HFFc6 (cell line): ENCODE data around the gene WDR93. TPM values are rescaled to one million over a fixed set of nuclear protein-coding genes. Genes with fewer than 3 reads are reported as not detected.

Experiments used
- DNase-seq: peaks from one replicate; pipeline ENCODE4 v3.0.0-alpha.2; 2018
- H3K27ac Mint-ChIP-seq: 2 replicates; pipeline ENCODE4 v1.8.0; 2020; ENCODE audit warnings: mild to moderate bottlenecking, mixed read lengths
- H3K27me3 Mint-ChIP-seq: 2 replicates; pipeline ENCODE4 v1.8.0; 2021; ENCODE audit warnings: mild to moderate bottlenecking, moderate library complexity, mixed read lengths; ENCODE audit not compliant: insufficient read depth
- H3K36me3 Mint-ChIP-seq: 2 replicates; pipeline ENCODE4 v1.8.0; 2021; ENCODE audit warnings: low read depth, mixed read lengths
- H3K4me1 Mint-ChIP-seq: 2 replicates; pipeline ENCODE4 v1.8.0; 2020; ENCODE audit warnings: low read depth, mixed read lengths
- H3K4me3 Mint-ChIP-seq: 2 replicates; pipeline ENCODE4 v1.8.0; 2020; ENCODE audit warnings: mild to moderate bottlenecking, moderate library complexity, mixed read lengths
- H3K9me3 Mint-ChIP-seq: 2 replicates; pipeline ENCODE4 v1.8.0; 2020; ENCODE audit warnings: mild to moderate bottlenecking, mixed read lengths
- total RNA-seq, 6 experiments: library from RNA; stranded (reverse); fragmentation: NEBNext Ultra II Directional; extraction: Animal tissue kit (Norgen Biotek cat#: 25700); gene quantifications; 2 replicates in 1 of 6; 3 replicates in 5 of 6; pipeline ENCODE4 v1.2.3, GENCODE V29; 2021
- TF ChIP-seq, protein P1 (sequence below): fragments of 200-600 bp; sonication (generic); IDR thresholded peaks from 2 replicates; pipeline ENCODE4 v1.5.0; 2021; ENCODE audit warnings: antibody characterized with exemption, mild to moderate bottlenecking

Gene WDR93
- total RNA-seq, 6 experiments from 2014 or later, result 0.21 TPM; not detected in 5

- peaks cover 3% of the 10 kb centered on the region for H3K27me3 Mint-ChIP-seq
- no peaks in the 10 kb centered on the region for H3K36me3 Mint-ChIP-seq
- H3K27ac Mint-ChIP-seq, result no peak overlapping the region
- H3K4me1 Mint-ChIP-seq, result no peaks in the 10 kb centered on the region
- no peak for DNase-seq
- TF ChIP-seq, protein P1, sequence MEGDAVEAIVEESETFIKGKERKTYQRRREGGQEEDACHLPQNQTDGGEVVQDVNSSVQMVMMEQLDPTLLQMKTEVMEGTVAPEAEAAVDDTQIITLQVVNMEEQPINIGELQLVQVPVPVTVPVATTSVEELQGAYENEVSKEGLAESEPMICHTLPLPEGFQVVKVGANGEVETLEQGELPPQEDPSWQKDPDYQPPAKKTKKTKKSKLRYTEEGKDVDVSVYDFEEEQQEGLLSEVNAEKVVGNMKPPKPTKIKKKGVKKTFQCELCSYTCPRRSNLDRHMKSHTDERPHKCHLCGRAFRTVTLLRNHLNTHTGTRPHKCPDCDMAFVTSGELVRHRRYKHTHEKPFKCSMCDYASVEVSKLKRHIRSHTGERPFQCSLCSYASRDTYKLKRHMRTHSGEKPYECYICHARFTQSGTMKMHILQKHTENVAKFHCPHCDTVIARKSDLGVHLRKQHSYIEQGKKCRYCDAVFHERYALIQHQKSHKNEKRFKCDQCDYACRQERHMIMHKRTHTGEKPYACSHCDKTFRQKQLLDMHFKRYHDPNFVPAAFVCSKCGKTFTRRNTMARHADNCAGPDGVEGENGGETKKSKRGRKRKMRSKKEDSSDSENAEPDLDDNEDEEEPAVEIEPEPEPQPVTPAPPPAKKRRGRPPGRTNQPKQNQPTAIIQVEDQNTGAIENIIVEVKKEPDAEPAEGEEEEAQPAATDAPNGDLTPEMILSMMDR, result no peak
- no peak overlapping the region for H3K4me3 Mint-ChIP-seq
- no peaks in the 10 kb centered on the region for H3K9me3 Mint-ChIP-seq
These were observed 52.4 kb downstream of the WDR93 start for GRCh38 chr15:89743011-89743410.

DNA sequence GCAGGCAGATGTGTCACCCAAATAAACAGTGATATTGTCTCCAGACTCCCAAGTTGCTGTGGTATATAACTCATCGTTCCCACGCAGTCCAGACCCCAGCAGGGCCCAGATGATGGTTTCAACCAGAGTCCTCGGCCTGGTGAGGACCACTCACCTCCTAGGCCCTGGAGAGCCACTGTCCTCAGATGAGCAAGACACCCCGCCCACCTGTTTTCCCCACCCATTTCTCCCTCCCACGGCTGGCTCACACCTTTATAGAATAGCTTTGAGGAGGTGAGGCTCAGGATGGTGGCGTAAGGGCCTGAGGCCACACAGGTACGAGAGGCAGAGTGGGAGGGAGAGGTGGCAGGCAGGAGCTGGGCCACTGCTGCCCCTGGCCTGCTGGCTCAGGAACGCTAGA, 53.0 kb downstream of the WDR93 start:
- Mint-ChIP-seq H3K4me1 (no peaks in the 10 kb centered on the region), H3K4me3 (no peak overlapping the region), H3K27ac (no peak overlapping the region), H3K36me3 (no peaks in the 10 kb centered on the region), H3K9me3 (no peaks in the 10 kb centered on the region), H3K27me3 (peaks cover 3% of the 10 kb centered on the region)
- DNase-seq, result no peak
- TF ChIP-seq, protein P1, result no peak

DNA sequence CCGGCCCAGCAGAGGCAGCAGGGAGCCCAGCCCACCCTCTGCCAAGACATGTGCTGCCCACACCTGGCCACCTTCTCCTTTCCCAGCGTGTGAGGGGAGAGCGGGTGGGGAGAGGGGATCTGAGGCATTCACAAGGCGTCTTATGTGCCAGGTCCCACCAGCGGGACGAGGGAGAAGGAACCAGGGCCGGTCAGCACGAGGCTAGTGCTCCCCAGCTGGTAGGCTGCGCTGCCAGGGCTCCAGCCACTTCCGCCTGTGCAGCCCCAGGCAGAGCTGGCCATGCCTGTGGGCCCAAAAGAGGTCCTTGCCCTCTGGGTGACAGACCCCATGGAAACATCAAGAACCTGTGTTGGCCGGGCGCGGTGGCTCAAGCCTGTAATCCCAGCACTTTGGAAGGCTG, 54.5 kb downstream of the WDR93 start:
- no peaks in the 10 kb centered on the region for H3K36me3 Mint-ChIP-seq
- DNase-seq, result no peak
- peaks cover 7% of the 10 kb centered on the region for H3K27me3 Mint-ChIP-seq
- H3K27ac Mint-ChIP-seq, result no peak overlapping the region
- H3K4me1 Mint-ChIP-seq, result no peaks in the 10 kb centered on the region
- TF ChIP-seq, protein P1, result no peak
- no peak overlapping the region for H3K4me3 Mint-ChIP-seq
- no peaks in the 10 kb centered on the region for H3K9me3 Mint-ChIP-seq

DNA sequence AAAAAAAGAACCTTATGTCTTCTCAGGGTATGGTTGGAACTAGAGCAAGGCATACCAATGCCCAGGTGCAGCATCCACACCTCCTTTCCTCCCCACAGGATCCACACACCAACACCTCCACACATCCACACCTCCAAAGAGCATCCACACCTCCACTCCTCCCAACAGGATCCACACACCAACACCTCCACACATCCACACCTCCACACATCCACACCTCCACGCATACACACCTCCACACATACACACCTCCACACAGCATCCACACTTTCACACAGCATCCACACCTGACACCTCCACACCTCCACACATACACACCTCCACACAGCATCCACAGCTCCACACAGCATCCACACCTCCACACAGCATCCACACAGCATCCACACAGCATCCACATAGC, 55.2 kb downstream of the WDR93 start:
- TF ChIP-seq, protein P1, result no peak
- no peak overlapping the region for H3K27ac Mint-ChIP-seq
- H3K9me3 Mint-ChIP-seq, result no peaks in the 10 kb centered on the region
- H3K27me3 Mint-ChIP-seq, result peaks cover 7% of the 10 kb centered on the region
- H3K4me1 Mint-ChIP-seq, result no peaks in the 10 kb centered on the region
- H3K36me3 Mint-ChIP-seq, result no peaks in the 10 kb centered on the region
- no peak overlapping the region for H3K4me3 Mint-ChIP-seq
- DNase-seq, result no peak

- Mint-ChIP-seq H3K9me3 (no peaks in the 10 kb centered on the region), H3K27ac (no peak overlapping the region), H3K36me3 (no peaks in the 10 kb centered on the region), H3K4me3 (no peak overlapping the region), H3K27me3 (peaks cover 7% of the 10 kb centered on the region), H3K4me1 (no peaks in the 10 kb centered on the region)
- TF ChIP-seq, protein P1, result no peak
- DNase-seq, result no peak
These were observed 55.8 kb downstream of the WDR93 start for GRCh38 chr15:89746386-89746780.
